ENCODE data around the gene RFX1.

The RFX1 gene

DNA sequence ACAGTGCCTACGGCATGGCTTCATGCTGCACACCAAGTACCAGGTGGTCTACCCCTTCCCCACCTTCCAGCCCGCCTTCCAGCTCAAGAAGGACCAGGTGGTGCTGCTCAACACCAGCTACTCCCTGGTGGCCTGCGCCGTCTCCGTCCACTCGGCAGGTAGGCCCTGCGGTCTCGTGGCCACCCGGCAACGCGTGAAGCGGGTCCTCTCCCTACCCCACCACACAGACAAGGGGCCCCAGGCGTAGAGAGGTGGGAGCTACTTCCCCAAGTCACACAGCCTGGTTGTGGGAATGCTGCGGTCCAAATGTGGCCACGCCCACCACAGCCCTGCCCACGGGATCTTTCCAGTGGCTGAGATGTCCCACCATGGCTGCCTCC lies 49.8 kb downstream of the RFX1 start:
- peaks cover 16% of the 10 kb centered on the region for H3K4me1 ChIP-seq (ENCODE audit: control insufficient read depth, low read length)
- H3K36me3 ChIP-seq (ENCODE audit: control insufficient read depth, low read length) = peaks cover 66% of the 10 kb centered on the region
- no peaks in the 10 kb centered on the region for H3K9me2 ChIP-seq (replicated peaks; ENCODE audit: control insufficient read depth, low read length)
- peaks cover 6% of the 10 kb centered on the region; the same call in 1 of the 2 replicates for H4K20me1 ChIP-seq (ENCODE audit: control insufficient read depth, insufficient read depth, low read depth, low read length)
- no peak overlapping the region for H3K27ac ChIP-seq (ENCODE audit: low read depth, low read length)
- no peaks in the 10 kb centered on the region for H3K9me3 ChIP-seq (ENCODE audit: control insufficient read depth, insufficient read depth, low read length)
- H3K27me3 ChIP-seq (ENCODE audit: control insufficient read depth, low read length) = no peaks in the 10 kb centered on the region
- no peak for TF ChIP-seq EZH2phosphoT487 (IDR thresholded peaks at IDR 0.05; ENCODE audit: borderline replicate concordance, low read length)
- TF ChIP-seq, protein P1, sequence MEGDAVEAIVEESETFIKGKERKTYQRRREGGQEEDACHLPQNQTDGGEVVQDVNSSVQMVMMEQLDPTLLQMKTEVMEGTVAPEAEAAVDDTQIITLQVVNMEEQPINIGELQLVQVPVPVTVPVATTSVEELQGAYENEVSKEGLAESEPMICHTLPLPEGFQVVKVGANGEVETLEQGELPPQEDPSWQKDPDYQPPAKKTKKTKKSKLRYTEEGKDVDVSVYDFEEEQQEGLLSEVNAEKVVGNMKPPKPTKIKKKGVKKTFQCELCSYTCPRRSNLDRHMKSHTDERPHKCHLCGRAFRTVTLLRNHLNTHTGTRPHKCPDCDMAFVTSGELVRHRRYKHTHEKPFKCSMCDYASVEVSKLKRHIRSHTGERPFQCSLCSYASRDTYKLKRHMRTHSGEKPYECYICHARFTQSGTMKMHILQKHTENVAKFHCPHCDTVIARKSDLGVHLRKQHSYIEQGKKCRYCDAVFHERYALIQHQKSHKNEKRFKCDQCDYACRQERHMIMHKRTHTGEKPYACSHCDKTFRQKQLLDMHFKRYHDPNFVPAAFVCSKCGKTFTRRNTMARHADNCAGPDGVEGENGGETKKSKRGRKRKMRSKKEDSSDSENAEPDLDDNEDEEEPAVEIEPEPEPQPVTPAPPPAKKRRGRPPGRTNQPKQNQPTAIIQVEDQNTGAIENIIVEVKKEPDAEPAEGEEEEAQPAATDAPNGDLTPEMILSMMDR (IDR thresholded peaks at IDR 0.05; ENCODE audit: low read depth, low read length, poor library complexity, severe bottlenecking) = no peak
- H3K4me3 ChIP-seq (ENCODE audit: low read length) = no peak overlapping the region
- H3K4me2 ChIP-seq (ENCODE audit: low read length) = no peak overlapping the region
- H3F3A ChIP-seq (ENCODE audit: control insufficient read depth, insufficient read depth) = no peaks in the 10 kb centered on the region
- H3K79me2 ChIP-seq (ENCODE audit: control insufficient read depth, low read length) = peaks cover 28% of the 10 kb centered on the region

DNA sequence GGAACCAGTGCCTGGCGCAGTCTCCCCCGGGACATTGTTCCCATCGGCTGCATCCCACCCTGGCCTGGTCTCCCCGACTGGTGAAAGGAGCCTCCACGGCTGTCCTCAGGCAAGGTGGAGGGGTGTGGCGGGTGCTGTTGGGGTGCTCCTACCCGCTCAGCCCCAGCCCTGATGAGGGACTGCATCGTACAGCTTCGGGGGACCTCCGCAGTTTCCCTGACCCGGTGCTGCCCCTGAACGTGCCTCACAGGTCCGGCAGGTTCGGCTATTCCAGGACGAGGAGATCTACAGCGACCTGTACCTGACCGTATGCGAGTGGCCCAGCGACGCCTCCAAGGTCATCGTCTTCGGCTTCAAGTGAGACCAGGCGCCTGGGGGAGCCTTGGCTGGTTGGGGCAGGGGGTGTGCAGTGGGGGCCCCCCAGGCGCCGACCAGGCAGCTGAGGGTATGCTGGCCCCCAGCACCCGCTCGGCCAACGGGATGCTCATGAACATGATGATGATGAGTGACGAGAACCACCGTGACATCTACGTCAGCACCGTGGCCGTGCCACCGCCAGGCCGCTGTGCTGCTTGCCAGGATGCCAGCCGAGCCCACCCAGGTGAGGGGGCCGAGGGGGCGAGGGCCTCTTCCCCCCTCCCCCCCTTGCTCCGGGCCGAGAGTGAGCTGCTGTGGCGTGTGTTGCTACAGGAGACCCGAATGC lies 50.3 kb downstream of the RFX1 start:
- no peaks in the 10 kb centered on the region for H3K27me3 ChIP-seq (ENCODE audit: control insufficient read depth, low read length)
- peaks cover 28% of the 10 kb centered on the region for H3K79me2 ChIP-seq (ENCODE audit: control insufficient read depth, low read length)
- no peak overlapping the region for H3K4me3 ChIP-seq (ENCODE audit: low read length)
- TF ChIP-seq, protein P1 (IDR thresholded peaks at IDR 0.05; ENCODE audit: low read depth, low read length, poor library complexity, severe bottlenecking) = no peak
- TF ChIP-seq EZH2phosphoT487 (IDR thresholded peaks at IDR 0.05; ENCODE audit: borderline replicate concordance, low read length) = no peak
- no peak overlapping the region for H3K4me2 ChIP-seq (ENCODE audit: low read length)
- H4K20me1 ChIP-seq (ENCODE audit: control insufficient read depth, insufficient read depth, low read depth, low read length) = peaks cover 6% of the 10 kb centered on the region; the same call in 1 of the 2 replicates
- H3F3A ChIP-seq (ENCODE audit: control insufficient read depth, insufficient read depth) = no peaks in the 10 kb centered on the region
- H3K9me3 ChIP-seq (ENCODE audit: control insufficient read depth, insufficient read depth, low read length) = no peaks in the 10 kb centered on the region
- H3K36me3 ChIP-seq (ENCODE audit: control insufficient read depth, low read length) = peaks cover 63% of the 10 kb centered on the region
- H3K27ac ChIP-seq (ENCODE audit: low read depth, low read length) = no peak overlapping the region
- peaks cover 16% of the 10 kb centered on the region for H3K4me1 ChIP-seq (ENCODE audit: control insufficient read depth, low read length)
- no peaks in the 10 kb centered on the region for H3K9me2 ChIP-seq (replicated peaks; ENCODE audit: control insufficient read depth, low read length)

DNA sequence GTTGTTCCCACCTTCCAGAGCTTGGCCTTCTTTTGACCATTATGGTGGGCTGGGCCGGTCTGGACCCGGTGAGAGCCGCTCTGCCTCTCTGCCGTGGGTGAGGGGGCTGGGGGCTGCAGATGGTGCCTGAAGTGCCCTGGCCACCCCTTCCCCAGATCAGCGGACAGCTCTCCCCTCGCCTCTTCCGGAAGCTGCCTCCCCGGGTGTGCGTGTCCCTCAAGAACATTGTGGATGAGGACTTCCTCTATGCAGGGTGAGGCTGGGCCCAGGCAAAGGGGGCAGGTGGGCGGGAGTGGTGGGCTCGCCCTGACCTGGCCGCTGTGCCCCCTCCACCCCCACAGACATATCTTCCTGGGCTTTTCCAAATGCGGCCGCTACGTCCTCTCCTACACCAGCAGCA lies 51.9 kb downstream of the RFX1 start:
- Histone ChIP-seq H3K27ac (ENCODE audit: low read depth, low read length) (no peak overlapping the region), H4K20me1 (ENCODE audit: control insufficient read depth, insufficient read depth, low read depth, low read length) (peaks cover 6% of the 10 kb centered on the region; the same call in 1 of the 2 replicates), H3K9me2 (replicated peaks; ENCODE audit: control insufficient read depth, low read length) (no peaks in the 10 kb centered on the region), H3K36me3 (ENCODE audit: control insufficient read depth, low read length) (peaks cover 46% of the 10 kb centered on the region), H3K4me1 (ENCODE audit: control insufficient read depth, low read length) (peaks cover 16% of the 10 kb centered on the region), H3K4me3 (ENCODE audit: low read length) (no peak overlapping the region), H3K79me2 (ENCODE audit: control insufficient read depth, low read length) (peaks cover 28% of the 10 kb centered on the region), H3K27me3 (ENCODE audit: control insufficient read depth, low read length) (no peaks in the 10 kb centered on the region), H3K4me2 (ENCODE audit: low read length) (peak overlapping the region; percentile 77; the same call in 1 of the 2 replicates), H3F3A (ENCODE audit: control insufficient read depth, insufficient read depth) (no peaks in the 10 kb centered on the region), H3K9me3 (ENCODE audit: control insufficient read depth, insufficient read depth, low read length) (no peaks in the 10 kb centered on the region)
- no peak for TF ChIP-seq EZH2phosphoT487 (IDR thresholded peaks at IDR 0.05; ENCODE audit: borderline replicate concordance, low read length)
- TF ChIP-seq, protein P1 (IDR thresholded peaks at IDR 0.05; ENCODE audit: low read depth, low read length, poor library complexity, severe bottlenecking) = no peak

Measured in DOHH2 (cell line).